ENCODE data around the gene NDUFA6.
"Not testable (repeated sequence)": the region's sequence is repeated elsewhere in the genome, so short reads cannot be mapped to it uniquely, and the experiment has no call there.

Gene NDUFA6

GRCh38 chr22:42111798-42112197 is 21.2 kb upstream of the NDUFA6 start:
- no peak for DNase-seq

GRCh38 chr22:42108848-42109247 is 18.3 kb upstream of the NDUFA6 start:
- no peak for DNase-seq

- DNase-seq: not testable (repeated sequence)
These were observed 13.8 kb upstream of the NDUFA6 start for GRCh38 chr22:42104332-42104860.

- DNase-seq: no peak
These were observed 10.6 kb upstream of the NDUFA6 start for GRCh38 chr22:42101199-42101598.

GRCh38 chr22:42091455-42091782 is 847 bp upstream of the NDUFA6 start:
- DNase-seq: no peak

- DNase-seq: no peak
These were observed 4.5 kb downstream of the NDUFA6 start for GRCh38 chr22:42086051-42086450.

- DNase-seq: no peak
These were observed 5.7 kb downstream of the NDUFA6 start for GRCh38 chr22:42084874-42085273.

GRCh38 chr22:42083119-42083518 is 7.5 kb downstream of the NDUFA6 start:
- DNase-seq: no peak

GRCh38 chr22:42080287-42080686 is 10.3 kb downstream of the NDUFA6 start:
- no peak for DNase-seq

GRCh38 chr22:42079319-42080251 is 11.0 kb downstream of the NDUFA6 start, which contains the start of gene SMDT1:
SMDT1 (plus strand) TSS chr22:42079700; CDS start chr22:42079769, 69 bp downstream.
- DNase-seq: peak; percentile 98

- DNase-seq: no peak
These were observed 11.9 kb downstream of the NDUFA6 start for GRCh38 chr22:42078469-42079318.

GRCh38 chr22:42077486-42078125 is 13.0 kb downstream of the NDUFA6 start:
- no peak for DNase-seq

- no peak for DNase-seq
These were observed 13.6 kb downstream of the NDUFA6 start for GRCh38 chr22:42076764-42077485.

GRCh38 chr22:42074846-42075676 is 15.5 kb downstream of the NDUFA6 start:
- no peak for DNase-seq

- peak; percentile 61 for DNase-seq
These were observed 16.3 kb downstream of the NDUFA6 start, which contains the start of gene PHETA2 for GRCh38 chr22:42074132-42074811. PHETA2 (plus strand) TSS chr22:42074248; CDS start chr22:42077294, 3,046 bp downstream.

- DNase-seq: no peak
These were observed 16.9 kb downstream of the NDUFA6 start for GRCh38 chr22:42073621-42074041.

- no peak for DNase-seq
These were observed 17.8 kb downstream of the NDUFA6 start for GRCh38 chr22:42072606-42073330.

GRCh38 chr22:42071508-42071907 is 19.1 kb downstream of the NDUFA6 start:
- DNase-seq: not testable (repeated sequence)

GRCh38 chr22:42070517-42071422 is 19.8 kb downstream of the NDUFA6 start, which contains the start of gene NAGA:
NAGA (minus strand) TSS chr22:42070812; CDS start chr22:42070297, 515 bp downstream.
- DNase-seq: peak; percentile 90
